Stimulated activated CD4-positive, alpha-beta T cell treated with anti-CD3 and anti-CD28 coated beads, Interleukin-1b, Interleukin-23, amount 100 ng/mL, for 24 hours (primary cell): Measurements from ENCODE around the gene CELF2.

Source experiments
- DNase-seq, 4 experiments: peaks; one replicate each; pipeline ENCODE4 v3.0.0-alpha.2; 2020; ENCODE audit warnings: low read depth in 4 of 4, low spot score in 1 of 4

Gene CELF2

DNA sequence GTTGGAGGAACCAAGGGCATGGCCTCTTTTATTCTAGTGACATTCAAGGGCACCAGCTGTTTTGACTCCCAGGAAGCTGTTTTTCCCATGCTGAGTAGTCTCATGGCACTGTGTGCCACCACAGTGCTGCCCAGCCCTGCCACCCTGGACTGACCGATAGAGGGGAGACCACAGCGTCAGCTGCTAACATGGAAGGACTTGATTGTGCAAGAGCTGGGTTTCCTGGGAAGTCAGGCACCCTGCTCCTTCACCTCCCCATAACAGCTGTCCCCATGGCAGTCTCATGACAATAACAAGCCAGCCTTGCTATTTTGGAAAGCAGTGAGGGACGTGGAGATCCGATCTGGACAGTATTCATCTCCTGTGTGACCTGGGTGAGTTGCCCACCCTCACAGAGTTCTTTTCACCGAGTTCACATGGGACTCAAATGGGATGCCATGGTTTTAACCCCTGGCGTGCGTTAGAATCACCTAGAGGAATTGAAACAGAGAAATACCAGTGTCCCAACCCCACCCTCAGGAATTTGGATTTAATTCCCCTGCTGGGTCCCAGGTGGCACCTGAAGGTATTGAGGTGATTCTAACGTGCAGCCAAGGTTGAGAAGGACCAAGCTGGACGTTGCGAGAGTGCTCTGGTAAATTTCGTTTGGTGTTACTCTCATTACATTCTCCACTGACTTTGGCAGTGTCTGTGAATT lies 174.8 kb downstream of the CELF2 start:
- DNase-seq = no peak

DNA sequence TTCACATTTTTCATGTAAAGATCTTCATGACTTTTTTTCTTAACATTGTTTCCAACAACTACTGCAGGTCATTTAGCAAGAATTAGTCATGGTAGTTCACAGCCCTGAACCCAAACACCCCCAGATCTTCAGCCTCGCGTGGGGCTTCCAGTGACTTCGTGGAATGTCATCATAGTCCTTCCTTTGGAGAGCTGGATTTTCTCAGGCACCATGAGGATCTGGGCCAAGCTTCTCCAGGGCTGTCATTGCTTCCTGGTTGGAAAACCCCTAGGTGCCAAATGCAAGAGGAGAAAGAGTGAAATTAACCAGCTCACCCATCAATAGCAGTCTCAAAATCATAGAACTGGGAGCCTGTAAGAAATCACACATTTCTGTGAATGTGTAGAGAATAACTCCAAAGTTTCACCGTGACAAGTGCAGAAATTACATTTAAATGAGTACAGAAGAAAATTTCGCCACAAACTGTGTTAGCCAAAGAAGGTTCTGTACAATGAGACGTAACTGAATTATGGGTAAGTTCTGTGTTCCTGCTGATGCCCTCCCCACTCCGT lies 175.4 kb downstream of the CELF2 start:
- no peak for DNase-seq

- no peak for DNase-seq
These were observed 177.4 kb downstream of the CELF2 start for GRCh38 chr10:11194859-11195586.

DNA sequence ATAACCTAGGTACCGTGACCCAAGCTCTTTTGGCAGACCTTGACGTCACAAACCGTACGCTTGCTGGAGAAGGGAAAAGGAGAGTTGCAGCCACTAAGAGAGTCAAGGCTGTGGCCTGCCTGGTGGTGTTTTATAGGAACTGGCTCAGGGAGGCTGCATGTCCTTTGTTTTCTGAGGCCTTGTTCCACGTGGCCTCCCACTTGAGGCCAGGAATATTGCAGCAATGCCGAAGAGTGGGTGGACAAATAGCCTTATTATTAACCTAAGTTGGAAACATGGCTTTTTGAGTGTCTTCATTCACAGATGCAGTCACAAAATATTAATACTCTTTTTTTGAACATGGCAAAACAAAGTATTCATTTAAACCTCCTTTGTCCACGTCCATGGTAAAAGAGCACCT lies 178.0 kb downstream of the CELF2 start:
- DNase-seq = no peak

DNA sequence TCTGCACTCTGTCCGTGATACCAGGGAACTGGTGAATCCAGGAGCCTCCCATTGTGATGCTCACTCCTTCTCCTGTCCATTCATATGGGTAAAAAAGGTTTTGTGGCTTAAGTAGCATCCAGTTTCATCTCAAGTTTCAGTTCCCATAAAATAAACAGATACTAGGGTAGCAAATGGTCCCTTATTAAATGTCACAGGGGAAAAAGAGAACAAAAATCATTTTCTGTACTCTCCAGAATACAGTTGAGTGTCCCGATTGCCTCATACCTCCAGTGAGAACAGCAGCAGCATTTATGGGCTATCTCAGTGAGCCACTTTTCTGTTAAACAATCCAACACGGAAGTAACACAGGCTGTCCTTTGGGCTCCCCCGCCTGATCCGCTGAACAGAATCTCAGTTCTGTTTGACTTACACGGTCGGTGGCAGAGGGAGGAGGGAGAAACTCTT lies 179.6 kb downstream of the CELF2 start:
- no peak for DNase-seq

GRCh38 chr10:11197878-11198277 lies 180.2 kb downstream of the CELF2 start:
- no peak for DNase-seq

DNA sequence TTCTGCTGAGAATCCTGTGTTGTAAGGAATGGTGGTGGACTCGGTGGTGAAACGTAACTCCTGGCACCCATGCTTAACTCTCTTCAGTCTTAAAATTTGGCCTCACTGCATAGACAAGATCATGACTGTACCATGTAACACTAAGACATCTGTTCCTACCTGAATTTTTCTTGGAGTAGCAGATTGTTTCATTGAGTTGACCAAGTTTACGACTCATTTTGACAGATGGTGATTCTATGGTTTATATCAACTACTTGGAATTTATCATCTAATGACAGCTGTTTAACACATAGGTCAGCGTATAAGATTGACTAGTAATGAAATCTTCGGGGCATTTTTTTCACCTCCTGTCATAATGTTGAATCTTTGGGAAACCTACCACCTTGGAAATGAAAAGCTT lies 184.2 kb downstream of the CELF2 start:
- no peak for DNase-seq

DNA sequence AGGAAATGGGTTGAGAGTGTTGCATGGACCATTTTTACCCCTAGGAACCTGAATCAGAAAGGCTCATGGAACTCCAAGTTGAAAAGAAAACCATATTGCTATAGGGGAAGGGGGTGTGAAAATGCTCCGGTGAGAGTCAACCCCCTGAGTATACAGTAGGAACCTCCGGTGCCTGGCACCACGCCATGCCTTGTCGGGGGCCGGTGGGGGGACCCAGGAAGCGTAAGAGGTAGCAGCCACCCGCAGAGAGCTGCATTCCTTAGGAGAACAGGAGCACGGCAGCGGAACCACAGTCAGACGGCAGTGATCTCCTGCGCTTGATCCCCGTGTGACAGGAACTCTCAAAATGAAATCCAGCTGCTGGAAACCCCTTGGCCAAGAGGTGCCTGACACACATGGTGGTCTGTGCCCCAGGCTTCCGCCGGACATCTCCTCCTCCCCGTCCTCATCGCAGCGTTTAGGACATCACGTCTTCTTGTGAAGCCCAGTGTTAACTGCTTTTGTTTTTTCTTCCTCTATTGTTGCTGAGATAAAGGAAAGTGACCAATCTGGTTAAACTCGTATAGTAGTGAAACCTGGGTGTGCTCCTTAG lies 186.8 kb downstream of the CELF2 start:
- DNase-seq = no peak

- no peak for DNase-seq
These were observed 187.5 kb downstream of the CELF2 start for GRCh38 chr10:11205030-11205772.

DNA sequence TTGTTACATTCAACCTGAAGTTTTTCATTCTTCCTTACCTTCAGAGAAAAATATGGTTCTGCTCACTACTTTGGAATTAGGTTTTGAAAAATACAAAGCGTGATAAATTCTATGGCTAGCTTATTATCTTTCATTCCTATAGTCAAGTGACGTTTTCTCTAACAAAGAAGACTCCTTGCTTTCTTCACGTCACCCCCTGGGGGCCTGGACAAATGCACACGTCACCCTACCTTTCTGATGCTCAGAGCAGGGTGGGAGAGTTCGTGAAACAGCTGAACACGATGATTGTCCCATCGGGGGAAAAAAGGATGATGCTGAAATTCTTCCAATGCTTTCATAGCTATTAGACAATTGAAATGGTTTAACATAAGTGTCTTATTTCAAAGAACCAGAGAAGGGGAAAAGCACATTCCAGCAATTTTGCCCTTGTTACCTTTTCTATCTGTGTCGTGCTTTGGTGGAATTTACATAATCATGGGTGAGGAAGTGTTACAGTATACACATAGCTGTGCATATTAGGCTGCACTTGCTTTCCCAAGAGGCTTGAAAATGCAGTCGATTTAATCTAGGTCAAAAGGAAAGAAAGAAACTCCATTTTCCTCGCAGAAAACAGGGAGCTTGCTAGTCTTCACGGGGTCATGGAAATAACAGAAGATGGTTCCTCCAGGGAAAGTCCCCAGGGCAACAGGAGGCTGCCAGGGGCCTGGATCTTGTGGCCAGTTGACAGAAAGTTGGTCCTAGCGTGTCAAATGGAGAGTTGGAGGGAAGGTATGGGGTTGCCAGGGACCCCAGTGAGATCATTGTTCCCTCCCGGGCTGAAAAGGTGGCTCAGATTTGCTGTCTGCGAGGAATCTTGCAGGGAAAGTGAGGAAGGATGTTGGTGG lies 189.2 kb downstream of the CELF2 start:
- DNase-seq = no peak

DNA sequence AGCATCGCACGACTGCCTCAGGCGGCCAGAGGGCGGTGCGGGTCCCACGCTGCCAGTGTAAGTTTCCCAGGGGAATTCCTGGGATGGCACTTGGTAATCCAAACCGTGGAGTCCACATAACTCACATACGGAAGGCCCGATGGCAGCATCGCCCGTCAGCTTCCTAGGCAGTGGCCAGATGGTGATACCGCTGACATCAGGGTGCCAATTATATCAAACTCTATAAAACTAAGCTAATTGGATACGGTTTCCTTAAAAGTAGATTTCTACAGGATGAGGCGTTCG lies 189.8 kb downstream of the CELF2 start:
- no peak for DNase-seq

GRCh38 chr10:11208243-11208642 lies 190.6 kb downstream of the CELF2 start:
- no peak for DNase-seq

DNA sequence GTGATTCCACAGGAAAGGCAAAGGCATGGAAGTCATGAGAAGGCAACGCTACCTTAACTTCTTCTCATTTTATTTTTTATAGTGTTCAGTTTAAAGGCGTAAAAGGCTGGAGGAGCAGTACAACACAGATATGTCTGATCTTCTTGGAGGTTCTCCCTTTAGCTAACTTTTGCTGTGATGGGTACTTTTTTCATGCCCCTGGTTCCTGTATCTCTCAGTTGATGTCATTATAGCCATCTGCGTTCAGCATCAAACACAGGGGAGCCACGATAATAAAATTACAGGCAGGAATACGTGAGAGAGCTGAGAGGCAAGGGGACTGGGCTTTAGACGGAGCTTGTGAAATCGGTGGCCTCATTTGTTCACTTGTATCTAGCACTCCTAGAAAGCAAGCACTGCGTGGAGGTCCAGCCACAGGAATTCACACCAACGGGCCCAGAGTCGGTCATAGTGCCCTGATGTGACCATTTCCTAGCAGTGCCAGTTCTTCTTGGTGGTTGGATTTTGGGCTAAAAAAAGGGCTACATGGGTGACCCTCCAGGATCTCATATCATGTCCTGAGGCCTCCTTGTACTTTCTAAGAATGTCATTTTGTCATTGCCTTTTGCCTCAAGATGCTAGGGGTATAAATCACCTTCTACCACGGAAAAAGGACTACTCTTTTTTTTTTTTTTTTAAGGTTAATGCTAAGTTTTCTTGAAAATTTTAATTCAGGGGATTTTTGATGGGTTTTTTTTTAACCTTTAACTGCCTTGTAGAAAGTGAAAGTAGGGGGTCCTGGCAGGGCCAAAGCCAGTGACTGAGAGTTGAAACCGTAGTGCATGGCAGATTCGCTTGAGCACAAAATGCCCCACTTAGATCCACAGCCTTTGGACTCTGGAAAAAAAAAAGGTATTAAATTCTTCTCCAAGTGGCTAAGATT lies 191.5 kb downstream of the CELF2 start:
- no peak for DNase-seq

DNA sequence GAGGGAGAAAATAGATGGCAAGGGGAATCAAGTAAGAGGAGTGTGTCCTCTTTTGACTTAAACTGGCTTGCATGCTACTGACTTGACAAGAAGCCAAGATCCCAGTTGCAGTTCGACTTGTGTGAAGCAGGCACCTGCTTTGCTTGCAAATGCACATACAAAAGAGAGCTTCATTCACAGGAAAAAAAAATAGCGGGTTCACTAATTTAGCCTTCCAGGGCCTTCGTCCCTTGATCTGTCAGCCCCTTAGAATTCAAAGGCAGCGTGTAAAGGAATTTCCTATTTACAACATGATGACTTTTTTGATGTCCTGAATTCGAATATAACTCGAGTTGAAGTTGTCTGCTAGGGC lies 192.1 kb downstream of the CELF2 start:
- DNase-seq = no peak

DNA sequence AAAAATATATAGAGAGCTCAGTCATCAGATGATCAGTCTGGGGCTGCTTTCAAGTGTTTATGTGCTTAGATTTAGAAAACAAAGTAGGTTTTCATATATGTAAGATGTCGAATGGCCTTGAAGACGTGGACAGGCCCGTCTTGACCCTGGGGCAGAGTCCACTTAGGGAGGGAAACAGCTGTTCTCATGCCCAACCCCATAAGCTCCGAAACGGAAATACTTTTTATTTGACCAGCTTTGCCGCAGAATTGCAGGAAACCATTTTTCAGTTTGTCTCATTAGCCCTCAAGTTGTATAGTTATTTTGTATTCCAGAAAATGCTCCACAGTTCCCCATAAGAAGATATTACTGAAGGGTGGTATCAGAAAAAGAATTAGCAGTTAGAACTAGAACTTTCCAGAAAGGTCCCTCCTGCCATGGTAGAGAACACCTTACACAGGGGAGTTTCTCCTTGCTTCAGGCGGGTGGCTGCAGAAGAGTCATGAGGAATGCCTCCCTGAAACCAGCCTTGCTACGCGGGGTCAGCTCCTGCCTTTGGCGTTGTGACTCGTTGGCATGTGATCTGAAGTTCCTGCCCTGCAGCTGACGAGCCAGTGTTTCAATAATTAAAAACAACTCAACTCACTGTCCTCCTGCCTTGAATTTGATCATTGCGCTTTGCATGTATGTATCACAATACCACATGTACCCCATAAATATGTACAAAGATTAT lies 192.7 kb downstream of the CELF2 start:
- DNase-seq = no peak

- DNase-seq = no peak
These were observed 194.8 kb downstream of the CELF2 start for GRCh38 chr10:11212288-11213085.

GRCh38 chr10:11213137-11213536 lies 195.5 kb downstream of the CELF2 start:
- DNase-seq = no peak

DNA sequence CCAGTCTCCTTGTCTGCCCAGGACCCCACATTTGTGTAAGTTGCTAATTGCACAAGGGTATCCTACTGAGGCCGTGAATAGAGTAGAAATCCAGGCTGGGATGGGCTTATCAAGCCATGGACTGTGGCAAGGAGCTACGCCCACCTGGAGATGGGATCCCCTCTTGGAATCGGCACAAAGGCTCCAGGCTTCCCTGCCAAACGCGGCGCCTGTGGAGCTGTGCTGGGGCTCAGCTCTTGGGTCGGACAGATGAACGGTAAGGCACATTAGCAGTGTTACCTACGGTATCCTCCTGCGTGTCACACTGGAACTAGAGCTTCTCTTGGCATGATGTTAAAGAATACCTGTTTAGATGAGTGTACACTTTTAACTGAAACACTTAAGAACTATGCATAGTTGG lies 196.7 kb downstream of the CELF2 start:
- no peak for DNase-seq
